ENCODE data around the gene HMCN1. TPM values are rescaled to one million over a fixed set of nuclear protein-coding genes. Genes with fewer than 3 reads are reported as not detected.

The HMCN1 gene
- polyA plus RNA-seq, 1 donor from 2014 or later, result 0.66 TPM

DNA sequence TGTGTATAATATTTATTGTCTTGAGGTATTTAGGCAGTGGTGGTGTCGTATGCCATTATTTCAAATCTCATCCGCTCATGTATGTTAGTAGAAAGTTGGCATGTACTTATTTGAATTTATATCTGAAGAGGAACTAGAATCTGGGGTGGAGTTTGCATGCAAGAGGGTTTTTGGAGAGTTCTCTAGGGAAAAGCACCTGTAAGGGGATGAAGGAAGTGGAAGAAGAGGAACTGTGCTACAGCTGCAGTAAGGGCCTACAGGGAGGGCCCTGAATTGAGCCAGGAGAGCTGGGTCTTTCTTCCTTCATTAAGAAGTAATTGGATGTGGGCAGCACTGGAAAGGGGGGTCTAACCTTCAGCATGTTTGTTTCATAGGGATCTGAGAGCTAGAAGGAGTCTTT, 197.2 kb downstream of the HMCN1 start:
- H4K20me1 ChIP-seq (ENCODE audit: insufficient read depth), result no peaks in the 10 kb centered on the region
- TF ChIP-seq, protein P1, sequence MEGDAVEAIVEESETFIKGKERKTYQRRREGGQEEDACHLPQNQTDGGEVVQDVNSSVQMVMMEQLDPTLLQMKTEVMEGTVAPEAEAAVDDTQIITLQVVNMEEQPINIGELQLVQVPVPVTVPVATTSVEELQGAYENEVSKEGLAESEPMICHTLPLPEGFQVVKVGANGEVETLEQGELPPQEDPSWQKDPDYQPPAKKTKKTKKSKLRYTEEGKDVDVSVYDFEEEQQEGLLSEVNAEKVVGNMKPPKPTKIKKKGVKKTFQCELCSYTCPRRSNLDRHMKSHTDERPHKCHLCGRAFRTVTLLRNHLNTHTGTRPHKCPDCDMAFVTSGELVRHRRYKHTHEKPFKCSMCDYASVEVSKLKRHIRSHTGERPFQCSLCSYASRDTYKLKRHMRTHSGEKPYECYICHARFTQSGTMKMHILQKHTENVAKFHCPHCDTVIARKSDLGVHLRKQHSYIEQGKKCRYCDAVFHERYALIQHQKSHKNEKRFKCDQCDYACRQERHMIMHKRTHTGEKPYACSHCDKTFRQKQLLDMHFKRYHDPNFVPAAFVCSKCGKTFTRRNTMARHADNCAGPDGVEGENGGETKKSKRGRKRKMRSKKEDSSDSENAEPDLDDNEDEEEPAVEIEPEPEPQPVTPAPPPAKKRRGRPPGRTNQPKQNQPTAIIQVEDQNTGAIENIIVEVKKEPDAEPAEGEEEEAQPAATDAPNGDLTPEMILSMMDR (IDR thresholded peaks at IDR 0.05; ENCODE audit: poor library complexity, severe bottlenecking), result no peak
- TF ChIP-seq EZH2 (IDR thresholded peaks at IDR 0.05; ENCODE audit: borderline replicate concordance, insufficient read depth, low read length, poor library complexity, severe bottlenecking), result no peak
- no peak for TF ChIP-seq SMC3 (conservative IDR thresholded peaks at IDR 0.05; ENCODE audit: poor library complexity)
- no peak for TF ChIP-seq POLR2AphosphoS5 (IDR thresholded peaks at IDR 0.05)
- TF ChIP-seq EP300 (conservative IDR thresholded peaks at IDR 0.05; ENCODE audit: poor library complexity, severe bottlenecking), result no peak
- TF ChIP-seq RAD21 (conservative IDR thresholded peaks at IDR 0.05), result no peak
- no peak for TF ChIP-seq MXI1 (conservative IDR thresholded peaks at IDR 0.05; ENCODE audit: poor library complexity, severe bottlenecking)
- TF ChIP-seq, protein P2, sequence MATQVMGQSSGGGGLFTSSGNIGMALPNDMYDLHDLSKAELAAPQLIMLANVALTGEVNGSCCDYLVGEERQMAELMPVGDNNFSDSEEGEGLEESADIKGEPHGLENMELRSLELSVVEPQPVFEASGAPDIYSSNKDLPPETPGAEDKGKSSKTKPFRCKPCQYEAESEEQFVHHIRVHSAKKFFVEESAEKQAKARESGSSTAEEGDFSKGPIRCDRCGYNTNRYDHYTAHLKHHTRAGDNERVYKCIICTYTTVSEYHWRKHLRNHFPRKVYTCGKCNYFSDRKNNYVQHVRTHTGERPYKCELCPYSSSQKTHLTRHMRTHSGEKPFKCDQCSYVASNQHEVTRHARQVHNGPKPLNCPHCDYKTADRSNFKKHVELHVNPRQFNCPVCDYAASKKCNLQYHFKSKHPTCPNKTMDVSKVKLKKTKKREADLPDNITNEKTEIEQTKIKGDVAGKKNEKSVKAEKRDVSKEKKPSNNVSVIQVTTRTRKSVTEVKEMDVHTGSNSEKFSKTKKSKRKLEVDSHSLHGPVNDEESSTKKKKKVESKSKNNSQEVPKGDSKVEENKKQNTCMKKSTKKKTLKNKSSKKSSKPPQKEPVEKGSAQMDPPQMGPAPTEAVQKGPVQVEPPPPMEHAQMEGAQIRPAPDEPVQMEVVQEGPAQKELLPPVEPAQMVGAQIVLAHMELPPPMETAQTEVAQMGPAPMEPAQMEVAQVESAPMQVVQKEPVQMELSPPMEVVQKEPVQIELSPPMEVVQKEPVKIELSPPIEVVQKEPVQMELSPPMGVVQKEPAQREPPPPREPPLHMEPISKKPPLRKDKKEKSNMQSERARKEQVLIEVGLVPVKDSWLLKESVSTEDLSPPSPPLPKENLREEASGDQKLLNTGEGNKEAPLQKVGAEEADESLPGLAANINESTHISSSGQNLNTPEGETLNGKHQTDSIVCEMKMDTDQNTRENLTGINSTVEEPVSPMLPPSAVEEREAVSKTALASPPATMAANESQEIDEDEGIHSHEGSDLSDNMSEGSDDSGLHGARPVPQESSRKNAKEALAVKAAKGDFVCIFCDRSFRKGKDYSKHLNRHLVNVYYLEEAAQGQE (IDR thresholded peaks at IDR 0.05; ENCODE audit: borderline replicate concordance), result no peak
- TF ChIP-seq TAF1 (IDR thresholded peaks at IDR 0.05; ENCODE audit: low read depth), result no peak
- no peaks in the 10 kb centered on the region for H3F3A ChIP-seq (ENCODE audit: insufficient read depth, low read length, poor library complexity, severe bottlenecking)
- H3K36me3 ChIP-seq (ENCODE audit: insufficient read depth, low read length), result no peaks in the 10 kb centered on the region
- H2AFZ ChIP-seq (ENCODE audit: low read depth, low read length), result no peak overlapping the region
- H3K27me3 ChIP-seq (ENCODE audit: insufficient read depth, low read depth, low read length), result no peaks in the 10 kb centered on the region
- H3K4me3 ChIP-seq (ENCODE audit: low read length), result no peak overlapping the region
- no peak overlapping the region for H3K4me2 ChIP-seq (ENCODE audit: low read length)
- no peaks in the 10 kb centered on the region for H3K9me3 ChIP-seq (ENCODE audit: low read length)
- no peaks in the 10 kb centered on the region for H3K9me2 ChIP-seq (ENCODE audit: insufficient read depth, low read length)
- H3K9ac ChIP-seq (ENCODE audit: low read length), result no peak overlapping the region
- H3K27ac ChIP-seq (ENCODE audit: low read length), result no peak overlapping the region
- H3K79me2 ChIP-seq (replicated peaks; ENCODE audit: insufficient read depth, low read length), result no peaks in the 10 kb centered on the region

DNA sequence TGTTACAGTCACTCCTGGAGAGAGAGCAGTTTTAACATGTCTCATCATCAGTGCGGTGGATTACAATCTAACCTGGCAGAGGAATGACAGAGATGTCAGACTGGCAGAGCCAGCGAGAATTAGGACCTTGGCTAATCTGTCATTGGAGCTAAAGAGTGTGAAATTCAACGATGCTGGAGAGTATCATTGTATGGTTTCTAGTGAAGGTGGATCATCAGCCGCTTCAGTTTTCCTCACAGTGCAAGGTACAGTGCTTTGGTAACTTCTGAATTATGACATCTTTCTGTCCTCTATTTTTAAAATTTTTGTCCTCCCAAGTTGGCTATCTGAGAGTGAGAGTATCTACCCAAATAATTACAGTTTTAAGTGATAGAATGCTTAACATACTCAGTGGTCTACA, 199.4 kb downstream of the HMCN1 start:
- Histone ChIP-seq H3K27me3 (ENCODE audit: insufficient read depth, low read depth, low read length) (no peaks in the 10 kb centered on the region), H3K9me3 (ENCODE audit: low read length) (no peaks in the 10 kb centered on the region), H2AFZ (ENCODE audit: low read depth, low read length) (no peak overlapping the region), H3K27ac (ENCODE audit: low read length) (no peak overlapping the region), H3K4me3 (ENCODE audit: low read length) (no peak overlapping the region), H3K79me2 (replicated peaks; ENCODE audit: insufficient read depth, low read length) (no peaks in the 10 kb centered on the region), H4K20me1 (ENCODE audit: insufficient read depth) (no peaks in the 10 kb centered on the region), H3K9me2 (ENCODE audit: insufficient read depth, low read length) (no peaks in the 10 kb centered on the region), H3K9ac (ENCODE audit: low read length) (no peak overlapping the region), H3K4me2 (ENCODE audit: low read length) (no peak overlapping the region), H3F3A (ENCODE audit: insufficient read depth, low read length, poor library complexity, severe bottlenecking) (no peaks in the 10 kb centered on the region), H3K36me3 (ENCODE audit: insufficient read depth, low read length) (no peaks in the 10 kb centered on the region)
- TF ChIP-seq SMC3 (conservative IDR thresholded peaks at IDR 0.05; ENCODE audit: poor library complexity) (no peak), EP300 (conservative IDR thresholded peaks at IDR 0.05; ENCODE audit: poor library complexity, severe bottlenecking) (no peak), MXI1 (conservative IDR thresholded peaks at IDR 0.05; ENCODE audit: poor library complexity, severe bottlenecking) (no peak), TAF1 (IDR thresholded peaks at IDR 0.05; ENCODE audit: low read depth) (no peak), POLR2AphosphoS5 (IDR thresholded peaks at IDR 0.05) (no peak), EZH2 (IDR thresholded peaks at IDR 0.05; ENCODE audit: borderline replicate concordance, insufficient read depth, low read length, poor library complexity, severe bottlenecking) (no peak), RAD21 (conservative IDR thresholded peaks at IDR 0.05) (no peak)
- TF ChIP-seq, protein P1 (IDR thresholded peaks at IDR 0.05; ENCODE audit: poor library complexity, severe bottlenecking), result no peak
- TF ChIP-seq, protein P2 (IDR thresholded peaks at IDR 0.05; ENCODE audit: borderline replicate concordance), result no peak
